GM12801 (cell line): ENCODE results near the gene STYX.

ENCODE experiments used
- TF ChIP-seq, protein P1 (sequence below): IDR thresholded peaks from one replicate; pipeline ENCODE4 v1.5.1; 2011; ENCODE audit warnings: control low read depth; ENCODE audit not compliant: insufficient read length; ENCODE audit errors: extremely low read depth

STYX gene, protein sequence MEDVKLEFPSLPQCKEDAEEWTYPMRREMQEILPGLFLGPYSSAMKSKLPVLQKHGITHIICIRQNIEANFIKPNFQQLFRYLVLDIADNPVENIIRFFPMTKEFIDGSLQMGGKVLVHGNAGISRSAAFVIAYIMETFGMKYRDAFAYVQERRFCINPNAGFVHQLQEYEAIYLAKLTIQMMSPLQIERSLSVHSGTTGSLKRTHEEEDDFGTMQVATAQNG

DNA sequence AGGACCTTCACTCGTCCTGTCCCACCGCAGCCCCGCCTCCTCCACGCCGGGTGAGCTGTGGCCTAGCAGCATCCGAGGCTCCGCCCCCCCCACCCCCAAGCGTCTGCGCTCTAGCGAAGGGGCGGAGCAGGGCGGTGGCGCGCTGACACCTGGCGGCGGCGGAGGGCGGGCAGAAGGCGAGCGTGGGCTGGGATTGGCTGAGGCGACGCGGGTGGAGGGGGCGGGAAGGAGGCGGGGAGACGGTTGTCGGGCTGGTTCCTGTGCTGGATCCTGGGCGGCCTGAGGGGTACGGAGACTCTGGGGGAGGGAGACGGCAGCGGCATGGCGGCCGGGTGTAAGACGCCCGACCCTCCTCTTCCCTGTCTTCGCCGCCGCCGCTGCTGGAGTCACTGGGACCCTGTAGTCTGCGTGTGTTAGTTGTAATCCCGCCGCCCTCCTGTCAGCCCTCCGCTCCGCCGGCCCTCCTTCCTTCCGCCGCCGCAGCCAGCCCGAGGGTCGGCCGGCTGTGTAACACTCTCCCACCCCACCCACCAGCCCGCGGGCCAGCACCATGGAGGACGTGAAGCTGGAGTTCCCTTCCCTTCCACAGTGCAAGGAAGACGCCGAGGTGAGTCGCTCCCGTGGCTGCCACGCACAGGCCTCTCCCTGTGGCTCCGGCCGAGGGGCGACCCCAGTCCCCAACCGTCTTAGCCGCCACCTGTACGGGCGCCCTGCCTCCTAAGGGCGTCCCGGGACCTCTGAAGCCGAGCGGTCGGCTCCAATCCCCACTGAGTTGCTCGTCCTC, at the start of gene STYX:
Gene STYX (plus strand): TSS at position 242 of the 784 bp plus-strand sequence. CDS start 309 bp downstream, at position 551.
- TF ChIP-seq, protein P1, sequence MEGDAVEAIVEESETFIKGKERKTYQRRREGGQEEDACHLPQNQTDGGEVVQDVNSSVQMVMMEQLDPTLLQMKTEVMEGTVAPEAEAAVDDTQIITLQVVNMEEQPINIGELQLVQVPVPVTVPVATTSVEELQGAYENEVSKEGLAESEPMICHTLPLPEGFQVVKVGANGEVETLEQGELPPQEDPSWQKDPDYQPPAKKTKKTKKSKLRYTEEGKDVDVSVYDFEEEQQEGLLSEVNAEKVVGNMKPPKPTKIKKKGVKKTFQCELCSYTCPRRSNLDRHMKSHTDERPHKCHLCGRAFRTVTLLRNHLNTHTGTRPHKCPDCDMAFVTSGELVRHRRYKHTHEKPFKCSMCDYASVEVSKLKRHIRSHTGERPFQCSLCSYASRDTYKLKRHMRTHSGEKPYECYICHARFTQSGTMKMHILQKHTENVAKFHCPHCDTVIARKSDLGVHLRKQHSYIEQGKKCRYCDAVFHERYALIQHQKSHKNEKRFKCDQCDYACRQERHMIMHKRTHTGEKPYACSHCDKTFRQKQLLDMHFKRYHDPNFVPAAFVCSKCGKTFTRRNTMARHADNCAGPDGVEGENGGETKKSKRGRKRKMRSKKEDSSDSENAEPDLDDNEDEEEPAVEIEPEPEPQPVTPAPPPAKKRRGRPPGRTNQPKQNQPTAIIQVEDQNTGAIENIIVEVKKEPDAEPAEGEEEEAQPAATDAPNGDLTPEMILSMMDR, result no peak

DNA sequence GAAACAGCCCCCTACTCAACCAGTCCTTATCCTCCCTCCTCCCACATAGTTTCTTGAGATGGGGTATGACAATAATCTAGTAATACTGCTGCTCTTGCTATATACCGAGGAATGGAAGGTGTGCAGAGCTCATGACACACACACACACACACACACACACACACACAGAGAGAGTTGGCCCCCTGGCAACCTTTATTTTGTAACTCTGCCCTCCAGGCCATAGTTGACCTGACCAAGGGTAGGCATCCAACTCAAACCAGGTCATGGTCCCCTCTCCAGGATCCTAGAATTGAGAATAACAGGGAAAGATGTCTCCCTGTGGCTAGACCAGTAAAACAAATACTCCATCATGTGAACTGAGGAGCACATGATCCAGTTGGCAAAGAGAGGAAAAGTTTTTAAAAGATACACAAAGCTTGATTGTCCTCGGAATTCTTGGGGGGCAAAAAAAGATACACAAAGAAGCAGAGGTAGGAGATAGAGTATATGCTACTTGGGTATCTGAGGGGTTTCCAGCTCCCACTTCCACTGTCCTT, 45.9 kb upstream of the STYX start:
- TF ChIP-seq, protein P1, result no peak

DNA sequence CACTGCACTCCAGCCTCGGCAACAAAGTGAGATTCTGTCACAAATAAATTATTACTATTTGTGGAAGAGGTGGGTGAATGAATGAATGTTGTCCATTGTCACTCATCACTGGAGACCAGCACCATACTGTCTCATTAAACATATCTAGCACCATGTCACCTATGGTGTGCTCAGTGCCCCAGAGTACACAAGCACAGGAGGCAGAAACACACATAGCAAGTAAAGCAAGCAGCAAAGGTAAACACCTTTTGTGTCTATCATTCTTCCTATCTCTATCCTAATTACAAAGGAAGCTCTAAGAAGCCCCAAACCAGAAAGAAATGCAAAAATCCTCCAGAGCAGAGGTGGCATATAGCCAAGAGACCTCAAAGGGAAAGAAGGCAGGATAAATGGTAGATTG, 43.8 kb upstream of the STYX start:
- TF ChIP-seq, protein P1, result no peak

DNA sequence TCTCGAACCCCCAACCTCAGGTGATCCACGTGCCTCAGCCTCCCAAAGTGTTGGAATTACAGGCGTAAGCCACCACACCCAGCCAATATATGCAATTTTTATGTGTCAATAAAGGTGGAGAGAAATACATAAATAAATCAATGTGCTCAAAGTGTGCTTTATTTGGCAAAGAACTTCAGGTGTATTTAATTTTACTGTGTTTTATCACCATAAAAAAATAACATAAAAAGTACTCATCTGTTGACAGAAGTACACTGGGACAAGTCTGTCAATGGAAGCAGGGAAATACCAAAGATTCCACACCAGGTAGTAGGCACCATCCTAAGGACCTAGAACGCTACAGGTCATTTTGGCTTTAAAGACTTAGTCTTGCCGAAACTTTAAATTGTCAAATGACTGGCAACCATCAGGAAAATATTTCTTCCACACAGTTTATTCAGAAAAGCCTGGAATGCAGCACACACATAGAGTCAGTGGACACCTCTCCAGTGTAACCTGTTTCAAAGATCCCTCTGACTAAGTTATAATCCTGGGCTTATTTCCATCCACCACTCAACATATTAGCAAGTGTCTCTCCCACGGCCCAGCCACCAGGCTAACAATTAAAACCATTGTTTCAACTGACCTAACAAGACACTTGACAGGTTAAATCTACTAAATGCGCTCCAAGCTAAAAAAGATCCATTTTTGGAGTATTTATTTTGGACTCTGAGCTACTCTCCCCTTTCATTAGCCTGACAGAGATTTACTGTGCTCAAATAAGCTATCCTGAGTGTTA, 38.8 kb upstream of the STYX start:
- TF ChIP-seq, protein P1, result no peak

DNA sequence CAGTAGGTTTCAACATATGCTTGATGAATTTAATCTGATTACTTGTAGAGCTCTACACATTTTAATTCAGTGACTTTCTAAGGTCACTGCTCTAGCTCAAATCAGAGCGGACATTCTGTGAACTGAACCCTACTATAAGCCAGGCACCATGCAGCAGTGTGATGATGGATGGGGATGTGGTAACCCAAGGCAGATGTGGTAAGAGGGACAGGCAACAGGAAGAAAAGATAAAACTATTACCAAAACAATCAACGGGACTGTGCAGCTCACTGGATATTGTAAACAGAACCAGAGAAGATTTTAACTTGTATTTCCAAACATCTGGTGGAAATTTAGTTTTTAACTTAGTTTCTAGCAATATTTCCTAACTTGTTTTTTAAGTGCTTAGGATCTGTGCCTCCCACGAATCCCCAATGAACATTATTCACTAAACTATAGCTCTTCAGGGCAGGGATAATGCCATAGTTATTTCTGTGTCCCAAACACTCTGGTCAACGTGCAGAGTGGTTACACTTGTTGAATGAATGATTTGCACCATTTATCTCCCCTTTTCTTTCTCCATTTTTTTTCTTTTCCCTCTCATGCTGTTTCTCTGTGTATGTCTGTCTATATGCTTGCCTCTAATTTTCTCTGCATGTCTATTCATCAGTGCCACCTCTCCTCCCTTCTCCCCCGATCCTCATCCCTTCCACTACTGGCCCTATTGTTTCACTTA, 37.6 kb upstream of the STYX start:
- TF ChIP-seq, protein P1, result no peak

DNA sequence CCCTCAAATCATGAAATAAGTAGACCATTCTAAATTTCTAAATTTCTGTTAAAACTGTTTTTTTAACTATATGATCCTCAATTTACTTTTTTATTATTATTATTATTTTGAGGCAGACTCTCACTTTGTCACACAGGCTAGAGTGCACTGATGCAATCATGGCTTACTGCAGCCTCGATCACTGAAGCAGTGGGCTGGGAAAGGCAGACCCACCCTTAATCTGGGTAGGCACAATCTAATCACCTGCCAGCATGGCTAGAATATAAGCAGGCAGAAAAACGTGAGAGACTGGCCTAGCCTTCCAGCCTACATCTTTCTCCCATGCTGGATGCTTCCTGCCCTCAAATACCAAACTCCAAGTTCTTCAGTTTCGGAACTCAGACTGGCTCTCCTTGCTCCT, 36.9 kb upstream of the STYX start:
- TF ChIP-seq, protein P1, result no peak
